KMS-11 (cell line): Measurements from ENCODE around the gene LASP1.

Source experiments
- H2AFZ ChIP-seq: fragments of 200-600 bp; sonication (generic); 2 replicates; pipeline ENCODE4 v1.6.1; 2016; ENCODE audit warnings: antibody characterized with exemption, mixed run types, low read depth
- H3K27ac ChIP-seq: fragments of 200-600 bp; sonication (generic); 2 replicates; pipeline ENCODE4 v1.6.1; 2016; ENCODE audit warnings: mild to moderate bottlenecking, mixed run types
- H3K27me3 ChIP-seq: fragments of 200-600 bp; sonication (generic); 2 replicates; pipeline ENCODE4 v1.6.1; 2017; ENCODE audit warnings: mild to moderate bottlenecking, low read depth, mixed run types, moderate library complexity; ENCODE audit not compliant: insufficient read depth
- H3K36me3 ChIP-seq: fragments of 200-600 bp; sonication (generic); 2 replicates; pipeline ENCODE4 v1.6.1; 2017; ENCODE audit warnings: mild to moderate bottlenecking, mixed run types; ENCODE audit not compliant: insufficient read depth
- H3K4me1 ChIP-seq: fragments of 200-600 bp; sonication (generic); 2 replicates; pipeline ENCODE4 v1.6.1; 2016; ENCODE audit warnings: mild to moderate bottlenecking, low read depth, mixed run types; ENCODE audit not compliant: poor library complexity, severe bottlenecking
- H3K4me2 ChIP-seq: fragments of 200-600 bp; sonication (generic); 2 replicates; pipeline ENCODE4 v1.7.0; 2016; ENCODE audit warnings: mild to moderate bottlenecking, mixed run types
- H3K4me3 ChIP-seq: fragments of 200-600 bp; sonication (generic); IDR thresholded peaks from 2 replicates; pipeline ENCODE4 v1.6.1; 2017; ENCODE audit warnings: low read depth, low read length, mixed read lengths; ENCODE audit not compliant: insufficient read depth
- H3K79me2 ChIP-seq: fragments of 200-600 bp; sonication (generic); 2 replicates; pipeline ENCODE4 v1.6.1; 2016; ENCODE audit warnings: low read depth, mixed run types; ENCODE audit not compliant: insufficient read depth
- H3K9ac ChIP-seq: fragments of 200-600 bp; sonication (generic); 2 replicates; pipeline ENCODE4 v1.6.1; 2016; ENCODE audit warnings: mild to moderate bottlenecking, mixed run types
- H4K20me1 ChIP-seq: fragments of 200-600 bp; sonication (generic); 2 replicates; pipeline ENCODE4 v1.6.1; 2016; ENCODE audit warnings: mild to moderate bottlenecking, mixed run types; ENCODE audit not compliant: insufficient read depth
- TF ChIP-seq, protein P1 (sequence below): fragments of 200-600 bp; sonication (generic); conservative IDR thresholded peaks from 2 replicates; pipeline ENCODE4 v1.6.1; 2017; ENCODE audit warnings: low read depth, mild to moderate bottlenecking, antibody characterized with exemption, low read length, moderate library complexity, mixed read lengths

LASP1 gene

GRCh38 chr17:38939987-38940386 lies 70.1 kb downstream of the LASP1 start:
- H3K4me1 ChIP-seq: no peaks in the 10 kb centered on the region
- H3K9ac ChIP-seq: no peak overlapping the region
- no peaks in the 10 kb centered on the region for H3K79me2 ChIP-seq
- no peak overlapping the region for H2AFZ ChIP-seq
- no peak overlapping the region for H3K4me2 ChIP-seq
- H3K27ac ChIP-seq: no peak overlapping the region
- no peaks in the 10 kb centered on the region for H3K27me3 ChIP-seq
- no peak overlapping the region for H3K4me3 ChIP-seq
- H3K36me3 ChIP-seq: no peaks in the 10 kb centered on the region
- TF ChIP-seq, protein P1, sequence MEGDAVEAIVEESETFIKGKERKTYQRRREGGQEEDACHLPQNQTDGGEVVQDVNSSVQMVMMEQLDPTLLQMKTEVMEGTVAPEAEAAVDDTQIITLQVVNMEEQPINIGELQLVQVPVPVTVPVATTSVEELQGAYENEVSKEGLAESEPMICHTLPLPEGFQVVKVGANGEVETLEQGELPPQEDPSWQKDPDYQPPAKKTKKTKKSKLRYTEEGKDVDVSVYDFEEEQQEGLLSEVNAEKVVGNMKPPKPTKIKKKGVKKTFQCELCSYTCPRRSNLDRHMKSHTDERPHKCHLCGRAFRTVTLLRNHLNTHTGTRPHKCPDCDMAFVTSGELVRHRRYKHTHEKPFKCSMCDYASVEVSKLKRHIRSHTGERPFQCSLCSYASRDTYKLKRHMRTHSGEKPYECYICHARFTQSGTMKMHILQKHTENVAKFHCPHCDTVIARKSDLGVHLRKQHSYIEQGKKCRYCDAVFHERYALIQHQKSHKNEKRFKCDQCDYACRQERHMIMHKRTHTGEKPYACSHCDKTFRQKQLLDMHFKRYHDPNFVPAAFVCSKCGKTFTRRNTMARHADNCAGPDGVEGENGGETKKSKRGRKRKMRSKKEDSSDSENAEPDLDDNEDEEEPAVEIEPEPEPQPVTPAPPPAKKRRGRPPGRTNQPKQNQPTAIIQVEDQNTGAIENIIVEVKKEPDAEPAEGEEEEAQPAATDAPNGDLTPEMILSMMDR: no peak
- H4K20me1 ChIP-seq: no peaks in the 10 kb centered on the region

GRCh38 chr17:38940404-38940803 lies 70.5 kb downstream of the LASP1 start:
- no peaks in the 10 kb centered on the region for H3K36me3 ChIP-seq
- no peak overlapping the region for H3K27ac ChIP-seq
- no peak overlapping the region for H3K9ac ChIP-seq
- no peak overlapping the region for H3K4me2 ChIP-seq
- no peak overlapping the region for H2AFZ ChIP-seq
- no peak overlapping the region for H3K4me3 ChIP-seq
- TF ChIP-seq, protein P1: no peak
- H3K4me1 ChIP-seq: no peaks in the 10 kb centered on the region
- H3K27me3 ChIP-seq: no peaks in the 10 kb centered on the region
- no peaks in the 10 kb centered on the region for H4K20me1 ChIP-seq
- H3K79me2 ChIP-seq: no peaks in the 10 kb centered on the region

- H3K9ac ChIP-seq: no peak overlapping the region
- H3K36me3 ChIP-seq: no peaks in the 10 kb centered on the region
- H4K20me1 ChIP-seq: no peaks in the 10 kb centered on the region
- H3K4me1 ChIP-seq: no peaks in the 10 kb centered on the region
- no peaks in the 10 kb centered on the region for H3K27me3 ChIP-seq
- H3K79me2 ChIP-seq: no peaks in the 10 kb centered on the region
- H2AFZ ChIP-seq: no peak overlapping the region
- H3K4me2 ChIP-seq: no peak overlapping the region
- TF ChIP-seq, protein P1: no peak
- H3K4me3 ChIP-seq: no peak overlapping the region
- H3K27ac ChIP-seq: no peak overlapping the region
Observed at GRCh38 chr17:38942696-38943334, 73.0 kb downstream of the LASP1 start.

DNA sequence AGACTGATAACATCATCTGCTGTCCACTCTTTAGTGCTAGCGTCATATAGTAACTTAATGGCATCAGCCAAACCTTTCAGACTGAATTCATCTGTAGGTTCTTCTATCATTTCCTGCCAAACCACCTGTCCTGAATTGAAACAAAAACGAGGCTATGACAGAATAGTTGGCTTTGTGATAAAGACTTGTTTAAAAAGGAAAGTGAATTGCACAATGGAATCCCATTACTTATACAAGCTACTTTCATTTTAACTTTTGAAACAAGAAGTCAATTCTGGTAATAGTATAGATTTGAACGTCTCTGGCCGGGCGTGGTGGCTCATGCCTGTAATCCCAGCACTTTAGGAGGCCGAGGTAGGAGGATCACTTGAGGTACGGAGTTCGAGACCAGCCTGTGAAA lies 73.7 kb downstream of the LASP1 start:
- no peak overlapping the region for H3K27ac ChIP-seq
- TF ChIP-seq, protein P1: no peak
- H3K9ac ChIP-seq: no peak overlapping the region
- no peaks in the 10 kb centered on the region for H3K36me3 ChIP-seq
- no peaks in the 10 kb centered on the region for H3K79me2 ChIP-seq
- no peaks in the 10 kb centered on the region for H3K4me1 ChIP-seq
- no peak overlapping the region for H3K4me3 ChIP-seq
- H4K20me1 ChIP-seq: no peaks in the 10 kb centered on the region
- no peak overlapping the region for H3K4me2 ChIP-seq
- no peaks in the 10 kb centered on the region for H3K27me3 ChIP-seq
- no peak overlapping the region for H2AFZ ChIP-seq
